GM18861 (cell line): ENCODE data around the gene MICAL3.
"Not testable (repeated sequence)": the region's sequence is repeated elsewhere in the genome, so short reads cannot be mapped to it uniquely, and the experiment has no call there.

Experiments used
- ATAC-seq: cut with Tn5 transposase; IDR thresholded peaks from one replicate; pipeline ENCODE4 v1.9.1; 2021; ENCODE audit not compliant: unreplicated experiment

The MICAL3 gene

DNA sequence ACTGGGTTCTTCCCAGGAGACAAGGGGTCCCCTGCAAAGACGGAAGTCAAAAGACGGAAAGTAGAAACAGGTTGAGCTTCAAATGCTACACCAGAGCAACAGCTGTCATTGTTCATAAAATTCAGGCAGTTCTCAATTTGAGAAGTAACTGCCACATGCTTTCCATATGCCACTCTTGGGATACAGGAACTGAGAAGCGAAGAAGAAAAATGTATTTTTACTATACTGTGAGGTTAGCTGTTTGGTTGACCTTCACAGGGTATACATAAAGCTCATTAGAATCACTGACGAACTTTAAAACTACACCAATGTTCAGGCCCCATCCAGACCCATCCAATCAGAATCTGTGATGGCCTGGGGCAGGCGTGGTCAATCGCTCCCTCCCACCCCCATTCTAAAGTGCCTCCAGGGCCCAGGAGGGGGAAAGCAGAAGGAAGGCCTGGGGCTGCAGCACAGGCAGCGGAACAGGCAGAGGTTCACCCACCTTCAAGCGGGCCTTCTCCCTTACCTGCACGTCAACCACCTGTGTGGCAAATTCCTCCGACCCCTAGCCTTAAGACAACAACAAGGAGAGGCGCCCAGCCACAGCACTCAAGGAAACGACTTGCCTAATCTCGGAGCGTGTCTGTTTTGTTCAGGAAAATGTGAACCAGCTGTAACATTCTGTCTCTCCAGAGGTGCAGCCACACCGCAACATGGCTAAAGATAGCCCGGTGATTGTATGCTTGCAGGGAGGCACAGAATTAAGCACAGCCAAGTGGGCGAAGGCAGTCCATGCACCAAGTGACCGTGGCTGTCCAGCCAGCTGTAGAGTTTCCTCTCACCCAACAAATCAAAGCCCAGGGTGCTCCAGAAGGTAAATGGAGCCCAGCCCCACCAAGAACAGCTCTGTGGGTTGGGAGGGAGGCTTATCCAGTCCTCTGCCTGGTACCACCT is 82.6 kb downstream of the MICAL3 start:
- ATAC-seq, result no peak

- ATAC-seq, result no peak
These were observed 84.8 kb downstream of the MICAL3 start for GRCh38 chr22:17939579-17939978.

GRCh38 chr22:17939011-17939410 is 85.3 kb downstream of the MICAL3 start:
- ATAC-seq, result no peak

- no peak for ATAC-seq
These were observed 85.9 kb downstream of the MICAL3 start for GRCh38 chr22:17938484-17938924.

- ATAC-seq, result not testable (repeated sequence)
These were observed 91.9 kb downstream of the MICAL3 start for GRCh38 chr22:17932457-17932856.

- no peak for ATAC-seq
These were observed 92.9 kb downstream of the MICAL3 start for GRCh38 chr22:17931400-17931825.

DNA sequence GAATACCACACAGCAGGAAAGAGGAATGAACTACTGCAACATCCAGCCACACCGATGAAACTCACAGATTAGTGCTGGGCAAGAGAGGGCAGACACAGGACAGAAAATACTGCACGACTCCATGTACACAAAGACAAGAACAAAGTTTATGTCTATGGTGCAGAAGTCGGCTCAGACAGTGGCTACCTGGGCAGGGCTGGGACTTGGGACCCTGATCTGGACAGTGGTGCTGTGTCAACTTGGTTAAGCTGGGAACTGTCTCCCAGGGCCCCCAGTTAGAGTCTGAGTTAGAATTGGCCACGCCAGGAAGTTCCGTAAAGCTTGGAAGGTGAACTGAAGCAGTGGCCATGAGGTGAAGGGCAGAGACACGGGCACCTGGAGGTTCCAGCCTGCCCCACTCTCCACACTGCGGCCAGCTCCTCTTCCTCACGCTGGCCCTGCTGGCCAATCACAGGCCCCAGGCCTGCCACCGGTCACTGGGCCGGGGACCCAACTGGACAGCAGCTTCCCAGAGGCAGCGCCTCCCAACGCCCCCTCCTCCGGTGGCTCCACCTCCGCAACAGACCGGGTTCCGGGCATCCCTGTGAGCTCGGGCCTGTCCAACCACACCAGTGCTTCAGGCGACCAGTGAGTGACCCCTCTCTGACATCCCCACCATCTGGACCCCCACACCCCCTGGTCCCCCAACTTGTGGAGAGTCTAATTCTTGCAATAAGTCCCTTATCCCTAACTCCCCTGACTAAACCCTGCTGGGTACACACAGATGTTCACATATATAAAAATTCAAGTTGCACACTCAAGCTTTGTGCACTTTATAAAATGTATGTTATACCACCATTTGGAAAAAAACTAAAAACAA is 93.7 kb downstream of the MICAL3 start:
- ATAC-seq, result no peak

DNA sequence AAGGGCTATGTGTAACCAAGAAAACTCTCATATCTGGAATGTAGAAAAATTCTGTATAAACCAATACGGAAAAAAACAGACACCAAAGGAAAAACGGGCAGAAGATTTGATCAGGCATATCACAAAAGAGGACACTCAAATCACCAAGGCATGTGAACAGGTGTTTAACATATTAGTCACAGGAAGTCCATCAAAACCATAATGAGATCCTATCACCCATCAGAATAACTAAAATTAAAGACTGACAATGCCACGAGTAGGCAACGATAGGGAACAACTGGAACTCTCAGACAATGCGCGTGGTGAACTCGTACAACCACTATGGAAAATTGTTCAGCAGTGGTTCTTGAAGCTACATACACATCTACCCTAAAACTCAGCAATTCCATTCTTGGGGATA is 94.5 kb downstream of the MICAL3 start:
- ATAC-seq, result no peak

- ATAC-seq, result no peak
These were observed 96.0 kb downstream of the MICAL3 start for GRCh38 chr22:17928391-17928790.

- ATAC-seq, result no peak
These were observed 97.3 kb downstream of the MICAL3 start for GRCh38 chr22:17927062-17927461.

- no peak for ATAC-seq
These were observed 97.8 kb downstream of the MICAL3 start for GRCh38 chr22:17926516-17926915.

DNA sequence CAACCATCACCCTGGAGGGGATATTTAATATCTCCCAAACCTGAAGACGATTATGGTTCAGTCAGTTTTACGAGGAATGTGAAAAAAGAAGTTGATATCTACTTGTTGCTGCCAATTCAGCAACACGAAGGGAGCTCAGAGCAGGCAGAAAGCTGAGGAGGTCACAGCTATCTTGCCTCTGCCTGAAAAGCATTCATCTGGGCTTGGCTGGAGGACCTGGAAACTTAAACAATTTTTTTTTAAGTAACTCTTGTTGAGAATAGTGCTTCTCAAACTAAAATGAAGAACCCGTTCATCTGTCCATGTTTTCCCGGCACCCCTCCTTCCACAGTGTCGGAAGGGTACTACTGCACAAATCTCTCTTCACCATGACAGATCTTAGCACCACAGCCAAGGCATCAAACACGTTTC is 98.9 kb downstream of the MICAL3 start:
- no peak for ATAC-seq

- ATAC-seq, result no peak
These were observed 99.5 kb downstream of the MICAL3 start for GRCh38 chr22:17924735-17925364.

DNA sequence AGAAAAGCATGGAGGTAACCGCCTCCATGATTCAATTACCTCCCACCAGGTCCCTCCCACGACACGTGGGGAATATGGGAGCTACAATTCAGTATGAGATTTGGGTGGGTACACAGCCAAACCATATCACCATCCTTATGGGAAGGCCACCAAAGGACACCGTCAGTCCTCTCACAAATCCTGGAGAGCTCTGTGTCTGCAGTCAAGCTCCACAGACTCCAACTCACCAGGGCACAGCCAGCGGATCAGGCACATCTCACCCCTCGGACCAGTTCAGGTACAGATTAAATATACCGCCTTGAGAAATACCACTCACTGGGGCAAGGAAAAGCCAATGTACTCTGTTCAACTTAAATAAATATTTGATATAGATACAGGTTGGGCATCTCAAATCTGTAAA is 100.3 kb downstream of the MICAL3 start:
- ATAC-seq, result no peak

DNA sequence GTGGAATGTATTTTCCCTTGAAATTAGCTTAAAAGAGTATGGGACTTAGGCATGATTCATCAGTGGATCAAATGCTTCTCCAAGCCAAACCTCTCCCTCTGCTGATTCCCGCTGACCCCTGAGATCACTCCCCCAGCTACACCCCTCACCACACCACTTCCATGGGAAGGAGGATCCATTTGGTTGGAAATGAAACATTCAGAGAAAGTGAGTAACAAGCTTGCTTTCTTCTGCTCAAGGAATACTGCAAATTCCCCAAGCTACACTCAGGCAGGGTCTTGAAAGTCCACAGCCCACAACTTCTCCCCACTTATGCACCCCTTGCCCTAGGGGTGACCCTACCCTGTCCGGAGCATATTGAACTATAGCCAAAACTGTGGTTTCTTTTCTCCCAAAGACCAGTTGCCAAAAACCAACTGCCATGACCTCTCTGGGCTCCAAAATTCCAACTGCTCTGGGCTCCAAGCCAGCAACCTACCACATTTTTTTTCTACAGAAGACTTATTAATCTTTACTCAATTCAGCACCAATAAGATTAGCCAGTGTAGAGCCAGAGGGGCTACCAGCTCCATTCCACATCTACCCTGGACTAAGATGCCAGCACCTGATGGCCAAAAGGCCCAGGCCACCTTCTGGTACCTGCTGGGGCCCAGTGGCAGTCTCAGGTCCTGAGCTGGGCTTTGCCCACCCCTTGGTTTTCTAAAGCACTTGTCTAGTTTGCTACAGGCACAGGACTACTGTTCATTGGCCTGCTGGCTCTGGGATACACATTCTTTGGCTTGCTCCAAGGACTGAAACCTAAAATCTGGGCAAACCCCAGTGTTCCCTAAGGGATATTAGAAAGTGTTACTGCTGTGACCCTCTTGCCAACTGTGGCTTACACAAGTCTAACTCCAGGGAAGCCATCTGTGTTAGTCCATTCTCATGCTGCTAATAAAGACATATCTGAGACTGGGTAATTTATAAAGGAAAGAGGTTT is 101.1 kb downstream of the MICAL3 start:
- ATAC-seq, result no peak

DNA sequence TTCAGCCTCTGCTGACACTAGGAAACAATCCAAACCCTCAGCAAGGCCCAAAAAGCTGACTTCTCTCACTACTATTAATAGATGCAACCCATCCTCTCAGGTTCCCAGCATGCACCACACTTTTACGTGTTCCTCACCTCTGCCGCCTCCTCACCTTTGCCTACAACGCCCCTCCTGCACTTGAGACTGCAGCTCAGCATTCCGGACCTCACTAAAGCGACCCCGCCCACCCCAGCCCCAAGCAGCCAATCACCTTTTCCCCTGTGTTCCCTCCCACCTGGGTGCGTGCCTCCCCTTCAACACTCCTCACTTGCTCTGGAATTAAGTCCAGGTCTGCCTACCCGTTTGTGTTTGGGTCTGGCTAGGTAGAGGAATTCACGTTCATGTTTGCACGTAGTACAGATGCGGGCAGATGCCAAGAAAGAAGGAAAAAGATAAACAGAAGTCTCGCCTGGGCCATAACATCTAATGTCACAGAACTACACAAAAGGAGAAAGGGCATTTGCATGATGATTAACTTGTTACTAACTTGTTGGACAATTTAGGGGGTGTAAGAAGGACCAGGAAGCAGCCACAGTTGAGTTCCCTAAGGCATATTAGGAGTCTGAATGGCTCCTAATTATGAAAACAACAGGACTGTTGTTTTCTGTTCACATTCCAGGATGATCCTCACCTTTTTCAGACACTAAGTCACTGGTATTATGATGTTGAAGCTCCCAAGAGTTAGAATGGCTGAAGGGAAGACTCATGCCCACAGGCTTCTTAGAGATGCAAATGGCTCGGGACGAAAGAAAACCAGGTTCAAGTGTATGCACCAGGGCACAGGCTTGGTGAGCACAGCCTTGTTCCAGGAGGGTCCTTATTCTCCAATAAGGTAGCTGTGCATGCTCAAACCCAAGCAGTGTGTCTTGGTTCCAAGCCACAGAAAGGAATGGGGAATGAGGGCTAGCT is 102.2 kb downstream of the MICAL3 start:
- ATAC-seq, result no peak

GRCh38 chr22:17920992-17921650 is 103.2 kb downstream of the MICAL3 start:
- ATAC-seq, result no peak

GRCh38 chr22:17920145-17920605 is 104.2 kb downstream of the MICAL3 start:
- ATAC-seq, result no peak
